Liver (tissue), 3 donors: Measurements from ENCODE around the gene P2RY10.

Source experiments
- ATF3 ChIP-seq: IDR thresholded peaks from 2 replicates; pipeline ENCODE4 v1.6.1; 2016; ENCODE audit warnings: antibody characterized with exemption
- CTCF ChIP-seq: fragments of 150-350 bp; IDR thresholded peaks from 2 replicates; pipeline ENCODE4 v1.5.1; 2017; ENCODE audit warnings: improper control_type of control experiment, low read depth, low read length; ENCODE audit not compliant: missing input control
- HNF4A ChIP-seq, 2 donors: conservative IDR thresholded peaks; 2 replicates each; pipeline ENCODE4 v1.6.1; 2016; ENCODE audit warnings: antibody characterized with exemption in 2 of 2, mild to moderate bottlenecking in 2 of 2
- JUND ChIP-seq, 2 donors: IDR thresholded peaks; 2 replicates each; pipeline ENCODE4 v1.6.1; 2016; ENCODE audit warnings: antibody characterized with exemption in 2 of 2
- NR2F2 ChIP-seq: IDR thresholded peaks from 2 replicates; pipeline ENCODE4 v1.6.1; 2016; ENCODE audit warnings: antibody characterized with exemption
- REST ChIP-seq: IDR thresholded peaks from 2 replicates; pipeline ENCODE4 v1.6.1; 2016; ENCODE audit warnings: antibody characterized with exemption, mild to moderate bottlenecking
- TAF1 ChIP-seq: conservative IDR thresholded peaks from 2 replicates; pipeline ENCODE4 v1.6.1; 2016; ENCODE audit warnings: antibody characterized with exemption, mild to moderate bottlenecking
- YY1 ChIP-seq: IDR thresholded peaks from 2 replicates; pipeline ENCODE4 v1.6.1; 2016; ENCODE audit warnings: antibody characterized with exemption, mild to moderate bottlenecking
- ZBTB33 ChIP-seq: IDR thresholded peaks from 2 replicates; pipeline ENCODE4 v1.6.1; 2016; ENCODE audit warnings: antibody characterized with exemption
- donor health status: healthy.
- donor health status: healthy.

GRCh38 chrX:78989349-78989748 lies 44.2 kb downstream of the P2RY10 start:
- TF ChIP-seq CTCF: no peak
- no peak for TF ChIP-seq HNF4A (conservative IDR thresholded peaks at IDR 0.05)
- no peak for TF ChIP-seq NR2F2
- no peak for TF ChIP-seq ATF3
- TF ChIP-seq JUND (IDR thresholded peaks at IDR 0.05): no peak
- no peak for TF ChIP-seq YY1
- TF ChIP-seq ZBTB33: no peak
- no peak for TF ChIP-seq TAF1
- no peak for TF ChIP-seq REST
